ENCODE data around the gene MAPK11. TPM values are rescaled to one million over a fixed set of nuclear protein-coding genes. Genes with fewer than 3 reads are reported as not detected.

MAPK11 gene
- total RNA-seq, 1 donor from 2014 or later = 26.1 TPM

GRCh38 chr22:50215297-50216054 lies 54.7 kb downstream of the MAPK11 start:
- no peak overlapping the region for H3K4me3 ChIP-seq
- H3K9me3 ChIP-seq = no peaks in the 10 kb centered on the region
- DNase-seq = no peak
- intact Hi-C loops (cut with DNase I) = loop anchor here (10.0 kb wide), 1 partner anchor 71 kb away; no protein-coding TSS in a partner anchor
- no peaks in the 10 kb centered on the region for H3K27me3 ChIP-seq
- no peak for ATAC-seq
- no peak for TF ChIP-seq CTCF (IDR thresholded peaks at IDR 0.05)
- H3K36me3 ChIP-seq = peaks cover 86% of the 10 kb centered on the region
- H3K4me1 ChIP-seq = no peaks in the 10 kb centered on the region
- no peak overlapping the region for H3K27ac ChIP-seq

Other genes starting within 250 kb of the MAPK11 start
- not detected for gene TTLL8, start 212.1 kb downstream of the MAPK11 start, total RNA-seq
- 2.3 TPM for gene MLC1, start 185.0 kb downstream of the MAPK11 start, total RNA-seq
- gene MOV10L1, start 180.4 kb downstream of the MAPK11 start, total RNA-seq = 1.2 TPM
- gene PANX2, start 99.6 kb downstream of the MAPK11 start, total RNA-seq = 3.0 TPM
- gene TRABD, start 84.5 kb downstream of the MAPK11 start, total RNA-seq = 36.5 TPM
- 17.6 TPM for gene SELENOO, start 69.4 kb downstream of the MAPK11 start, total RNA-seq
- gene TUBGCP6, start 25.4 kb downstream of the MAPK11 start, total RNA-seq = 51.3 TPM
- 48.9 TPM for gene HDAC10, start 19.1 kb downstream of the MAPK11 start, total RNA-seq
- gene MAPK12, start 8.7 kb downstream of the MAPK11 start, total RNA-seq = 22.2 TPM
- gene PLXNB2, start 37.3 kb upstream of the MAPK11 start, total RNA-seq = 308 TPM
- 9.3 TPM for gene DENND6B, start 56.6 kb upstream of the MAPK11 start, total RNA-seq
- 54.0 TPM for gene PPP6R2, start 72.9 kb upstream of the MAPK11 start, total RNA-seq
- 69.4 TPM for gene SBF1, start 204.7 kb upstream of the MAPK11 start, total RNA-seq
- 2.6 TPM for gene ADM2, start 211.2 kb upstream of the MAPK11 start, total RNA-seq
- gene MIOX, start 216.5 kb upstream of the MAPK11 start, total RNA-seq = not detected
- gene LMF2, start 237.3 kb upstream of the MAPK11 start, total RNA-seq = 65.8 TPM
- 51.8 TPM for gene NCAPH2, start 237.8 kb upstream of the MAPK11 start, total RNA-seq

Data from upper lobe of right lung (tissue), 1 donor.